Thoracic aorta (tissue), 2 donors: ENCODE data around the gene CLN6. TPM values are rescaled to one million over a fixed set of nuclear protein-coding genes. Genes with fewer than 3 reads are reported as not detected.

Experiments
- ATAC-seq: fragments of 150-250 bp; one replicate; pipeline ENCODE4 v1.8.0; 2017; ENCODE audit warnings: low read depth; ENCODE audit not compliant: insufficient number of reproducible peaks, low FRiP score
- DNase-seq: peaks from one replicate; pipeline ENCODE4 v3.0.0-alpha.2; 2020; ENCODE audit warnings: low spot score
- H3K27ac ChIP-seq, 2 donors: fragments of 200-600 bp; sonication (generic); 1 replicate in 1 of 2; 2 replicates in 1 of 2; pipeline ENCODE4 v1.5.1; 2016; ENCODE audit warnings: mild to moderate bottlenecking in 2 of 2, moderate library complexity in 2 of 2
- H3K27me3 ChIP-seq: fragments of 200-600 bp; sonication (generic); replicated peaks from 2 replicates; pipeline ENCODE4 v1.6.0; 2016; ENCODE audit warnings: mild to moderate bottlenecking; ENCODE audit not compliant: insufficient read depth
- H3K36me3 ChIP-seq: fragments of 200-600 bp; sonication (generic); one replicate; pipeline ENCODE4 v1.5.1; 2016
- H3K4me1 ChIP-seq, 2 donors: fragments of 200-600 bp; sonication (generic); 1 replicate in 1 of 2; 2 replicates in 1 of 2; pipeline versions ENCODE4 v1.5.1 to v1.6.0; 2016; ENCODE audit warnings: low read depth in 2 of 2, mild to moderate bottlenecking in 1 of 2; ENCODE audit not compliant: control insufficient read depth in 1 of 2
- H3K4me3 ChIP-seq: fragments of 200-600 bp; sonication (generic); 2 replicates; pipeline ENCODE4 v1.5.1; 2016; ENCODE audit warnings: mild to moderate bottlenecking
- H3K9me3 ChIP-seq: fragments of 200-600 bp; sonication (generic); 2 replicates; pipeline ENCODE4 v1.5.1; 2016
- CTCF ChIP-seq: fragments of 200-600 bp; sonication (generic); IDR thresholded peaks from one replicate; pipeline ENCODE4 v1.5.1; 2019; ENCODE audit warnings: antibody characterized with exemption
- total RNA-seq, 2 donors: library from RNA; depleted of rRNA; stranded (reverse); fragments of >200 nt; gene quantifications; one replicate each; pipeline versions ENCODE4 v1.1.0 to v1.2.3, GENCODE V29; 2016

Gene CLN6
- total RNA-seq, 2 donors from 2014 or later: 18.5 to 22.9 TPM

GRCh38 chr15:68211656-68212320, 17.7 kb downstream of the CLN6 start:
- H3K36me3 ChIP-seq: no peaks in the 10 kb centered on the region
- DNase-seq (no peak), ATAC-seq (no peak)
- H3K27ac ChIP-seq: no peak overlapping the region
- H3K4me1 ChIP-seq: peaks cover 0 to 13% of the 10 kb centered on the region in 2 donors
- no peak for TF ChIP-seq CTCF
- H3K9me3 ChIP-seq: no peaks in the 10 kb centered on the region
- H3K4me3 ChIP-seq: no peak overlapping the region
- no peaks in the 10 kb centered on the region for H3K27me3 ChIP-seq

GRCh38 chr15:68210821-68211655, 18.5 kb downstream of the CLN6 start:
- Histone ChIP-seq H3K27ac (no peak overlapping the region), H3K27me3 (no peaks in the 10 kb centered on the region), H3K9me3 (no peaks in the 10 kb centered on the region), H3K4me3 (peak overlapping the region; percentile 55), H3K4me1 (peaks cover 0 to 13% of the 10 kb centered on the region in 2 donors), H3K36me3 (no peaks in the 10 kb centered on the region)
- TF ChIP-seq CTCF: peak; percentile 89
- ATAC-seq: no peak
- no peak for DNase-seq

- H3K4me3 ChIP-seq: peak overlapping the region; percentile 55
- no peak overlapping the region for H3K27ac ChIP-seq
- no peak for TF ChIP-seq CTCF
- peaks cover 0 to 18% of the 10 kb centered on the region in 2 donors for H3K4me1 ChIP-seq
- ATAC-seq (no peak), DNase-seq (no peak)
- no peaks in the 10 kb centered on the region for H3K9me3 ChIP-seq
- H3K27me3 ChIP-seq: no peaks in the 10 kb centered on the region
- H3K36me3 ChIP-seq: no peaks in the 10 kb centered on the region
Observed at GRCh38 chr15:68210409-68210756, 19.1 kb downstream of the CLN6 start.

- Histone ChIP-seq H3K27ac (no peak overlapping the region), H3K9me3 (no peaks in the 10 kb centered on the region), H3K27me3 (no peaks in the 10 kb centered on the region), H3K4me3 (no peak overlapping the region), H3K4me1 (peaks cover 0 to 23% of the 10 kb centered on the region in 2 donors), H3K36me3 (no peaks in the 10 kb centered on the region)
- no peak for TF ChIP-seq CTCF
- no peak for ATAC-seq
- DNase-seq: no peak
Observed at GRCh38 chr15:68209735-68210408, 19.7 kb downstream of the CLN6 start.

GRCh38 chr15:68209272-68209671, 20.3 kb downstream of the CLN6 start:
- no peak for TF ChIP-seq CTCF

More at GRCh38 chr15:68209272-68209671, 20.3 kb downstream of the CLN6 start:
- Histone ChIP-seq H3K27ac (no peak overlapping the region), H3K4me1 (peaks cover 0 to 29% of the 10 kb centered on the region in 2 donors), H3K27me3 (no peaks in the 10 kb centered on the region), H3K4me3 (no peak overlapping the region), H3K36me3 (no peaks in the 10 kb centered on the region), H3K9me3 (no peaks in the 10 kb centered on the region)
- ATAC-seq (no peak), DNase-seq (no peak)
